ENCODE data around the gene ANKRD35. TPM values are rescaled to one million over a fixed set of nuclear protein-coding genes. Genes with fewer than 3 reads are reported as not detected.

ANKRD35 gene
- total and polyA plus RNA-seq, 10 of the 15 experiments (the other 5 are each of a cell fraction or from before 2014, with no cell fraction given): 0.01 to 0.08 TPM; not detected in 8

- TF ChIP-seq YY1 (IDR thresholded peaks at IDR 0.05; ENCODE audit: low read depth, low read length) (no peak), HDGF (IDR thresholded peaks at IDR 0.05) (no peak), SRF (IDR thresholded peaks at IDR 0.05; ENCODE audit: low read depth in 2 of 2, low read length in 2 of 2) (no peak), RUNX3 (IDR thresholded peaks at IDR 0.05; ENCODE audit: low read length) (no peak), FOXK2 (IDR thresholded peaks at IDR 0.05) (no peak), MEF2A (IDR thresholded peaks at IDR 0.05; ENCODE audit: insufficient read depth, low read depth, low read length) (no peak), CHD1 (IDR thresholded peaks at IDR 0.05; ENCODE audit: low read depth, low read length) (no peak), GATAD2B (conservative IDR thresholded peaks at IDR 0.05; ENCODE audit: low read depth) (no peak), NFYB (IDR thresholded peaks at IDR 0.05; ENCODE audit: insufficient read depth, low read depth, low read length) (no peak)
- TF ChIP-seq, protein P1, sequence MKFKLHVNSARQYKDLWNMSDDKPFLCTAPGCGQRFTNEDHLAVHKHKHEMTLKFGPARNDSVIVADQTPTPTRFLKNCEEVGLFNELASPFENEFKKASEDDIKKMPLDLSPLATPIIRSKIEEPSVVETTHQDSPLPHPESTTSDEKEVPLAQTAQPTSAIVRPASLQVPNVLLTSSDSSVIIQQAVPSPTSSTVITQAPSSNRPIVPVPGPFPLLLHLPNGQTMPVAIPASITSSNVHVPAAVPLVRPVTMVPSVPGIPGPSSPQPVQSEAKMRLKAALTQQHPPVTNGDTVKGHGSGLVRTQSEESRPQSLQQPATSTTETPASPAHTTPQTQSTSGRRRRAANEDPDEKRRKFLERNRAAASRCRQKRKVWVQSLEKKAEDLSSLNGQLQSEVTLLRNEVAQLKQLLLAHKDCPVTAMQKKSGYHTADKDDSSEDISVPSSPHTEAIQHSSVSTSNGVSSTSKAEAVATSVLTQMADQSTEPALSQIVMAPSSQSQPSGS (IDR thresholded peaks at IDR 0.05; ENCODE audit: low read length): no peak
Observed at GRCh38 chr1:145887631-145888030, 2.0 kb upstream of the ANKRD35 start (continued).

- no TSS peak for BruUV-seq (replicated peaks)
- RAD21 ChIA-PET (ENCODE audit: unreplicated experiment): interaction anchor here (0.6 kb wide), 1 partner anchor 26 kb away, joined by 3 read pairs; no protein-coding TSS in a partner anchor
- 68% methylated on average over 8 of the region's 8 CpGs for WGBS (ENCODE audit: insufficient coverage, insufficient replicate concordance, low lambda C conversion rate, missing lambda C conversion rate)
Observed at GRCh38 chr1:145886816-145887215, 1.1 kb upstream of the ANKRD35 start.

More at GRCh38 chr1:145886816-145887215, 1.1 kb upstream of the ANKRD35 start:
- Histone ChIP-seq H4K20me1 (ENCODE audit: control insufficient read depth, insufficient read depth) (no peaks in the 10 kb centered on the region), H3K27ac (ENCODE audit: control insufficient read depth, insufficient read depth) (no peak overlapping the region), H3K4me1 (ENCODE audit: control insufficient read depth, insufficient read depth, low read length) (no peaks in the 10 kb centered on the region), H3K4me2 (ENCODE audit: control insufficient read depth, insufficient read depth) (no peak overlapping the region), H3K27me3 (replicated peaks in 1 of 2; ENCODE audit: control insufficient read depth in 2 of 2, insufficient read depth in 2 of 2, low read length in 1 of 2) (peaks cover 2 to 7% of the 10 kb centered on the region in 2 experiments; a peak in 2 of 4 replicates), H3K79me2 (ENCODE audit: control insufficient read depth, insufficient read depth, low read length) (no peaks in the 10 kb centered on the region), H3K4me3 (no peak overlapping the region), H2AFZ (ENCODE audit: control insufficient read depth, low read depth, low read length) (no peak overlapping the region), H3K9ac (ENCODE audit: control insufficient read depth, insufficient read depth, low read length) (no peak overlapping the region), H3K9me3 (replicated peaks; ENCODE audit: control insufficient read depth, insufficient read depth, low read length) (no peaks in the 10 kb centered on the region), H3K36me3 (ENCODE audit: control insufficient read depth in 2 of 2, insufficient read depth in 2 of 2, low read length in 1 of 2) (no peaks in the 10 kb centered on the region)
- TF ChIP-seq IKZF1 (conservative IDR thresholded peaks at IDR 0.05) (no peak), TCF3 (IDR thresholded peaks at IDR 0.05; ENCODE audit: borderline replicate concordance, insufficient read depth, low read depth, low read length) (no peak), MTA2 (IDR thresholded peaks at IDR 0.05; ENCODE audit: low read depth) (no peak), BCL11A (IDR thresholded peaks at IDR 0.05; ENCODE audit: low read depth, low read length) (no peak), GATAD2B (conservative IDR thresholded peaks at IDR 0.05; ENCODE audit: low read depth) (no peak), TAF1 (IDR thresholded peaks at IDR 0.05; ENCODE audit: borderline replicate concordance, low read depth, low read length) (no peak), EGR1 (IDR thresholded peaks at IDR 0.05; ENCODE audit: borderline replicate concordance in 1 of 2, low read depth in 2 of 2, low read length in 2 of 2) (no peak), NR2C1 (IDR thresholded peaks at IDR 0.05) (no peak), RAD51 (IDR thresholded peaks at IDR 0.05) (no peak), NR2F1 (conservative IDR thresholded peaks at IDR 0.05) (no peak), ZSCAN29 (IDR thresholded peaks at IDR 0.05) (no peak), SUPT20H (IDR thresholded peaks at IDR 0.05; ENCODE audit: borderline replicate concordance, control insufficient read depth, low read depth, low read length) (no peak), JUND (IDR thresholded peaks at IDR 0.05; ENCODE audit: low read depth, low read length) (no peak)
- TF ChIP-seq, protein P2, sequence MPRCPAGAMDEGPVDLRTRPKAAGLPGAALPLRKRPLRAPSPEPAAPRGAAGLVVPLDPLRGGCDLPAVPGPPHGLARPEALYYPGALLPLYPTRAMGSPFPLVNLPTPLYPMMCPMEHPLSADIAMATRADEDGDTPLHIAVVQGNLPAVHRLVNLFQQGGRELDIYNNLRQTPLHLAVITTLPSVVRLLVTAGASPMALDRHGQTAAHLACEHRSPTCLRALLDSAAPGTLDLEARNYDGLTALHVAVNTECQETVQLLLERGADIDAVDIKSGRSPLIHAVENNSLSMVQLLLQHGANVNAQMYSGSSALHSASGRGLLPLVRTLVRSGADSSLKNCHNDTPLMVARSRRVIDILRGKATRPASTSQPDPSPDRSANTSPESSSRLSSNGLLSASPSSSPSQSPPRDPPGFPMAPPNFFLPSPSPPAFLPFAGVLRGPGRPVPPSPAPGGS (IDR thresholded peaks at IDR 0.05; ENCODE audit: borderline replicate concordance, insufficient read depth, low read depth, low read length, poor library complexity, severe bottlenecking): no peak
- ATAC-seq (no peak), FAIRE-seq (no peak), DNase-seq (ENCODE audit: low read depth, low spot score) (no peak)
- ChIA-PET POLR2A (interaction anchor here (0.6 kb wide), 1 partner anchor 179 kb away, joined by 3 read pairs; the partner anchor contains the start of gene PDZK1), SMC1A (ENCODE audit: uncharacterized antibody, unreplicated experiment) (no interaction called here), CTCF (interaction anchor here (0.6 to 2.7 kb wide), 5 partner anchors 23 to 45 kb away, joined by 3 to 9 read pairs (median 6); partner anchors contain the start of genes ITGA10, NUDT17 and PIAS3)
- in situ Hi-C loops (cut with MboI) (no loop called here), intact Hi-C loops (cut with micrococcal nuclease; ENCODE audit: unreplicated experiment) (no loop called here)

Data from GM12878 (cell line).